IPS-18c (cell line): ENCODE data around the gene KCNJ10.
"Not testable (repeated sequence)": the region's sequence is repeated elsewhere in the genome, so short reads cannot be mapped to it uniquely, and the experiment has no call there.

Experiments
- H3K4me3 ChIP-seq: 2 replicates; pipeline ENCODE4 v1.7.0; 2013; ENCODE audit warnings: low read depth, mild to moderate bottlenecking, low read length, moderate library complexity; ENCODE audit not compliant: insufficient read depth
- H3K9me3 ChIP-seq: one replicate; pipeline ENCODE4 v1.6.1; 2013; ENCODE audit warnings: mild to moderate bottlenecking, low read length, moderate library complexity; ENCODE audit not compliant: control insufficient read depth, insufficient read depth

KCNJ10 gene

DNA sequence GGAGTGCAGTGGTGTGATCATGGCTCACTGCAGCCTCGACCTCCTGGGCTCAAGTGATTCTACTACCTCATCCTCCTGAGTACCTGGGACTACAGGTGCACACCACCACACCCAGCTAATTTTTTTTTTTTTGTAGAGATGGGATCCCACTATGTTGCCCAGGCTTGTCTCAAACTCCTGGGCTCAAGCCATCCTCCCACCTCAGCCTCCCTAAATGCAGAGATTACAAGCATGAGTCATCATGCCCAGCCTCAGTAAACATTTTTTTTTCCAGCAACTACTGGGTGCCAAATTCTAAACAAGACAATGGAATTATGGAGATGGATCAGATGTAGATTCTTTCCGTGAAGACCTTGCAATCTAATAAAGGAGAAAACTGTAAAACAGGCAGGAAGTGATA is 19.8 kb downstream of the KCNJ10 start:
- H3K4me3 ChIP-seq, H3K9me3 ChIP-seq: not testable (repeated sequence)

DNA sequence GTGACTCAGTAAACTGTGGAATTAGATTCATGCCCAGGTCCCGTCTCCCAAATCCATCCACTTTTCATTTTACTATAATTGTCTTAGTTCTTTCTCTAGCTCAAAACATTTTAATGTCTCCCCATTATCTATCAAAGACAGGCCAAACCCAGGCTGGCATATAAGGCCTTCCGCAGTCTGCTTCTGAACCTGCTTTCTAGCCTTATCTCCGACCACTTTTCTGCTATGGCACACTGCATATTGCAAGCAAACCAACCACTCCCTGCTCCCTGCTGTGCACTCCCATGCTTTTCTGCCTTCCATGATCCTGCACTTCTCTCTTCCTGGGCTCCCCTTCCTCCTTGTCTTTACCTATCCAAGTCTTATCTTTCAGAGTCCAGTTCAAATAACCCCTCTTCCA is 20.9 kb downstream of the KCNJ10 start:
- H3K4me3 ChIP-seq: no peak overlapping the region
- no peaks in the 10 kb centered on the region for H3K9me3 ChIP-seq

DNA sequence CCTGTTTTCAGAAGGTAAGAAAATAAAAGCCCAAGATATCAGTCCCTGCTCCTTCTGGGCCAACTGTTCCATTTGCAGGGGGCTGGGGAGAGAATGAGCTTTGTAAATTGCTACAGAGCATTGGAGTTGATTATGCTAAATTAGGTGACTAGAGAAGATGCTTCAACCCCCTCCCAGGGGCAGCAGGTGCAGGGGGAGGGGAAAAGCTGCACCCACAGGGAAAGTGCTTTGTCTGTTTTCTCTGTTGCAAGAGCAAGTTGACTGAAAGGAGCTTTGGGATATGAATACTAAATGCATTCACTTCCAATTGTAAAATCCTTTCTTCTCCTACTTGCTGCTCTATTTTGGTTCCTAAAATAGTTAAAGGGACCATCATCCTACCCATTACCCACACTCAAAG is 21.6 kb downstream of the KCNJ10 start:
- H3K4me3 ChIP-seq: no peak overlapping the region

DNA sequence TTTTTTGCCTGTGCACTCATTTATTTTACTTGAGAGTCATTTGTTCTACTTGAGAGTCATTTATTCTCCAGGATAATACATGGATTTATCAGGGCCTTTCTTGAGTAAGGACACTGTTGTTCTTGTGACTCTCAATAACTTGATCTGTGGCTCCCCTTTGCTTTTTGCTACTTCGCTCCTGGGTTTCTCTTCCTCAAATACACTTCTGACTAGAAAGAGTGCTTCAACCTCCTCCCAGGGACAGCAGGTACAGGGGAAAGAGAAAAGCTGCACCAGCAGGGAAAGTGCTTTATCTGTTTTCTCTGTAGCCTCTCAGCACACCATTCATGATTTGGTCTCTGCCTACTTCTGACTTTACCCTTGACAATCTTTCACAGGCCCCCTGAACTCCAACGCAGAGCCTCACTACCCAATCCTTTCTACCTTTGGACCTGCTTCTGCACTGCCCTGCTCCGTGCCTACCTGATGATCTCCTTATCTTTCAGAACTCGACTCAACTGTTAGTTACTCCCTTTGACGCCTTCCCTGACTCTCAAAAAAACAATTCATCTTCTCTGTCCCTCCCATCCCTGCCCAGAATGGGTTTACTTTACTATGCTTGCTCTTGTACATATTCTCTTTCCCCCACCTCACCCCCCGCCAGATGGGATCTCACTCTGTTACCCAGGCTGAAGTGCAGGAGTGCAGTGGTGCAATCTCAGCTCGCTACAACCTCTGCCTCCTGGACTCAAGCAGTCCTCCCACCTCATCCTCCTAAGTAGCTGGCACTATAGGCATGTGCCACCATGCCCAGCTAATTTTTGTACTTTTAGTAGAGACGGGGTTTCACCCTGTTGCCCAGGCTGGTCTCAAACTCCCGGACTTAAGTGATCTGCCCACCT is 22.6 kb downstream of the KCNJ10 start:
- peaks cover 2% of the 10 kb centered on the region for H3K9me3 ChIP-seq
- no peak overlapping the region for H3K4me3 ChIP-seq

More for the DNA sequence above, 21.6 kb downstream of the KCNJ10 start:
- H3K9me3 ChIP-seq: peaks cover 2% of the 10 kb centered on the region

DNA sequence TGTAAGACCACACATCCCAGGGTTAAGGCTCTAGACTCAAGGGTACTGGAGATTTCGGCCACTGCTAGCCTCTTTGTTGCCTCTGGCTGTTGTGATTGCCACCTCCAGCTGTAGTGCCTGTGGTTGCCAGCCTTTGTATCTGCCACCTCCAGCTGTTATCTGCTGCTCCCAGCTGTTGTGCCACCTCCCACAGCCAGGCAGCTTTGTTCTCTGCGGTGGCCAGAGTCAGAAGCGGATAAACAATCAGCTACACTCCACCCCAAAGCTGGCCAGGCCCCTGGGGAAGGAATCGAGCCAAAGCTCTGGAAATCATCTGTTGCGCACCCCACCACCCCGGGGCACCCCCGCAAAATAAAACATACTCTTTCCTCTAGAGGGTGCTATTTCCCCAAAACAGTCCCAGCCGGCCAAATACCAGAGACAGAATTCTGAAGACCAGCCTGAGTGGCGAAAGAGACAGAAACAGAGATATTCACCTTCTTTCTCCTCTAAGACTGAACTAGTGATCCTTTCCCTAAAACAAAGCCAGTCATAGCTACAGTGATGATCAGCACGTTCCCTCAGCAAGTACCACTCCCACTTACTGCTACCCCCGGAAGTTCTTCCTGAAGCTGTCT is 23.4 kb downstream of the KCNJ10 start:
- Histone ChIP-seq H3K4me3 (no peak overlapping the region), H3K9me3 (peaks cover 2% of the 10 kb centered on the region)

DNA sequence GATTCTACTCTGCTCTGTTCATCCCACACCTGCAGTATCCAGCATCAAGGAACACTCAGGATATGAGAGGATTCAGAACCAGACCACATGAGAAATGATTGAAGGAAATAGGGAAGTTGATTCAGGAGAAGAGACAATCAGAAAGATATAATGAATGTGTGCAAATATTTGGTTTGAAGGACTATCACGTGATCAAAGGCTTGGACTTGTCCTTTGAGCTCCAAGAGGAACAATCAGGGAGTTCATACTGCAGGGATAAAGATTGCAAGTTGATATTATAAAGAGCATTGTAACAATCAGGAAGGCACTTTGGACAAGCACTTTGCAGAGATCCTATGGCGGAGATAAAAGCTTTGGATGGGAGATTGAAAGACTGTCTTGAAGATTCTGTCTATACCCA is 24.3 kb downstream of the KCNJ10 start:
- H3K9me3 ChIP-seq: peaks cover 2% of the 10 kb centered on the region

DNA sequence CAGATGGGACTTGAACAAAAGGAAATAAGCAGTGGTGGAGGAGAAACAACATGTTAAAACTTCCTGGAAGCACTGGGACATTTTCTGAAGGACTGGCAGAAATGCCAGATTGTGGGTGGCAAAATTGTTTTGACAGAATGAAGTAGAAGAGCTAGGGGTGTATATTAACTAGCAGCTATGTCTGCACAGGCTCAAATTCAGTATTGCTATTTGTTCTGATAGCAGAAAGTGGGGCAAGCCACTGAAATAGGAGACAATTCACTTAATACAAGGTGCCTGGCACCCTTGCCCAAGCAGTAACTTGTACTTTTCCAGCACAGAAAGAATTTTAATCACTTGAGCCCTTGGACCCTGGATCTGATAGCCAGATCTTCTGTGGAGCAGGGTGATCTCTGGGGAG is 26.4 kb downstream of the KCNJ10 start:
- peaks cover 2% of the 10 kb centered on the region for H3K9me3 ChIP-seq

More for the DNA sequence above, 24.3 kb downstream of the KCNJ10 start:
- H3K4me3 ChIP-seq: no peak overlapping the region

DNA sequence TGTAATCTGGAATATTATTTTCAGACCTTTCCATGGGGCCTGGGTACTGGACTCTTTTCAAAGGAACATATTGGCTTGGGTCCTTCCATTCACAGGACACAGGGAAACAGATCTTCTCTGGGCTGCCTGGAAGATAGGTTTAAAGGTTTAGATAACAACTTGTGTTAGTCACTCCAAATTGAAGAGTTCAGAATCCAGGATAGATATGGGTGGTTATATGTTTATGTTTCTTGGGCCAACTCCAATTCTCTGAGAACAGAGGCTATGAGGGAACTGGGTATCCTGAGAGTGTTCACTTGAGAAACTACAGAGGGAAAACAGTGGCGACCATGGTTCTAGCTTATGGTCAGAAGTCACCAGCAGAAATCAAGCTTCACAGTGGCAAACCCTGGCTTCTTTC is 29.5 kb downstream of the KCNJ10 start:
- Histone ChIP-seq H3K4me3 (no peak overlapping the region), H3K9me3 (peaks cover 2% of the 10 kb centered on the region)

More for the DNA sequence above, 26.4 kb downstream of the KCNJ10 start:
- H3K4me3 ChIP-seq: no peak overlapping the region

DNA sequence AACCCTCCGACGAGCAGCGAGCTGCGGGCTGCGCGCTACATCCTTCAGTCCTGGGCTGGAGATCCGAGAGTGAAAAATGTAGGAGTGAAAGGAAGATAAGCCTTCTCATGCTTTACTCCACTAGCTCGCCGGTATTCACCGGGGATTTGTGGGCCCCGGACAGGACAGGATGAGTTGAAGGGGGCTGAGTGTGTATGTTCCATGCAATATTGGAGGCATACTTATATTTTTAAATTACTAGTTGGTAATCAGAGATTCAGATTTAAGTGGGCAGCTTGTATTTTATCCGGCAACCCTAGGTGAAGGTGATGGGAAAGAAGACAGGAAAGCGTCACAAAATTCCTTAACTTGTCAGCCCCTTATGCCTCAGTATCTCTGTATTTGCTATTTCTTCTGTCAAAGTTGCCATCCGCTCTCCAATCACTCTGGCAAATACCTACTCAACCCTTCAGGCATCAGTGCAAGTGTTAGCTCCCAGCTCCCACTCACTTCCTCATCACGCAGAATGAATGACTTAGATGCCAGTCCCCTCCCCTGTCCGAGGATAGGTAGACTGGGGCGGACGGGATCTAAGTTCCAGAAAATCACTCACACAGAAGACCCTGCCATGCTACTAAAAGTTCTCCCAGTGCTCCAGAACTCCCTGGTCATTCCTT is 37.7 kb downstream of the KCNJ10 start:
- Histone ChIP-seq H3K4me3 (peak overlapping the region; percentile 90), H3K9me3 (no peaks in the 10 kb centered on the region)

DNA sequence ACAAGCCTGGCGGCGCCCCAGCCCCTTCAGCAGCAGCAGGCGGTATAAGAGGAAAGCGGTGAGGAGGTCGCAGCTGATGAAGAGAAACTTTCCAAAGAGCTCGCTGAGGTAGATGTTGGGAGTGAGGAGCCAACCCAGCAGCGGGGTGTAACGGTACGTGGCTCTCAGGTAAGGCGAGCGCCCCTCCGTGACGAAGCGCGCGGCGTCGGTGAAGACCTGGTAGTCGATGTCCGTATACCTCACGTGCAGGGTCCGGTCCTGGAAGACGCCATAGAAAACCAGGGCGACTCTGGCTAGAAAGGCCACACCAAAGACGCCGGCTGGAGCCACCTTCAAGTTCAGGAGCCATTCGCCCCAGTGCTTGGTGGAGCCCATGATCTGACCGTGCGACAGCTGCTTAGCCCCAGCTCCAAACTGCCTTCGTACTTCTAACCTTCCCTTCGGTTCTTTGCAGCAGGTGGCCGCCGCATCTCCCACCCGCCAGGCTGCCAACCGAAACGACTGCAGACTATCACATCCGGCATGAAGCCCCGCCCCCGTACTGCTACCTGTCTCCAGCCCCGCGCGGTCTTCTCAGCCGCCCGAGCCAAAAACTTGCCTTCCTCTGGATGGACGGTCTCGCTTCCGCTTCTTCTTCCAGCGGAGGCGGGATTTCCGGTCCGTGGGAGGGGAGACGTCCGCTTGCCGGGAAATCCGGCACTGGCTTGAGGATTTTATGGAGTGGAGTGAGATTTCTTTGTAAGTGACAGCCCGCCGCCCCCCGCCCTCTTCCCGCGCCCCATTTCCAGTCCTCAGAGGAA is 38.4 kb downstream of the KCNJ10 start, which contains the start of gene PIGM:
Gene PIGM, minus strand, starts transcription at position 626 of the 800 bp plus-strand sequence. Its CDS starts 251 bp downstream, at position 375.
- Histone ChIP-seq H3K4me3 (peak within 1 kb of the TSS; percentile 90), H3K9me3 (no peaks in the 10 kb centered on the region)

DNA sequence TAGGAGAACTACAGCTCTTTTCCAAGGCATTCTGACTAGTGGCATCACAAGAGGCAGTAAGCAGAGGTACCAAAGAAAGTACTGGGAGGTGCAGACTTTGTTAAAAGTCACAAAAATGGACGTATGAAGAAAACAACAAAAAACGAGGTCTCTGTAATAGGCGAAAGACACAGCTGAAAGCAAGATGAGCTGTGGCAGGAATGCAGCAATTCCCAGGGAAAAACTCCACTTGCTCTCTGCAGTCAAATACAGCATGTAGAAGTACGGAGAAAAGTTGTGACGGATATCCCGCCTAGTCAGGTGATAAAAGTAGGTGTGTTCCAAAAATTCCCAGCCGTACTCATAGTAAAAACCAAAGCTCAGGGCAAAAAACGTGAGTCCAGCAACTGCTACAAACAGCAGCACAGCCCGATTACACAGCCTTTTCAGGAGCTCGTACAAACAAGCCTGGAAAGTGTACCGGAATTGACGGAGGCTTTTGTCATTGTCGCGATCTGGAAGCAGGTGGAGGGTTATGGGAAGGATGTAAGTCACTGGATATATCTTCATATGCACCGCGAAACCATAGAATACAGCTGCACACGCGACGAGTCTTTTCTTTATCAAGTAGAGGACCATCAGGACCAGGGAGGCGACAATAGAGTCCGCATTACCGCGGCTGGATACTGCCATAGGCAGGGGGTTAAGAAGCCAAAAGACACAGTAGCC is 39.1 kb downstream of the KCNJ10 start:
- no peaks in the 10 kb centered on the region for H3K9me3 ChIP-seq

DNA sequence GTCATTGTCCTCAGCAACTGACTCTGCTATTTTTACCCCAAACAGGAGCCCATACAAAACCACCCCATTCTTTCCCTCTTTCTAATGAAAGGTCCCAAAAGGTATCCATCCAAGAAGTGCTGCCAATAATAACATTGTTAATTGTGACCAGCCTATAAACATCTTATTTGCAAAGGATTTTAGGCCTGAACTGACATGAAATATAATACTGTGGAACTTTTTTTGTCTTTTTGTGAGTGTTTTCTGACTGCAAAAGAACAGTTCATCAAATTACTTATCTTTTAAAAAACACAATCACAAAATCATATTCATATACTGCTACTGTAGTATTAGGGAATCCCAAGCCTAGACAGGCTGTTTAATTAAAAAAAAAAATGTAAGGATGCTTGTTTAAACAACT is 41.5 kb downstream of the KCNJ10 start:
- no peaks in the 10 kb centered on the region for H3K9me3 ChIP-seq
- H3K4me3 ChIP-seq: no peak overlapping the region

More for the DNA sequence above, 39.1 kb downstream of the KCNJ10 start:
- H3K4me3 ChIP-seq: peak overlapping the region; percentile 90

DNA sequence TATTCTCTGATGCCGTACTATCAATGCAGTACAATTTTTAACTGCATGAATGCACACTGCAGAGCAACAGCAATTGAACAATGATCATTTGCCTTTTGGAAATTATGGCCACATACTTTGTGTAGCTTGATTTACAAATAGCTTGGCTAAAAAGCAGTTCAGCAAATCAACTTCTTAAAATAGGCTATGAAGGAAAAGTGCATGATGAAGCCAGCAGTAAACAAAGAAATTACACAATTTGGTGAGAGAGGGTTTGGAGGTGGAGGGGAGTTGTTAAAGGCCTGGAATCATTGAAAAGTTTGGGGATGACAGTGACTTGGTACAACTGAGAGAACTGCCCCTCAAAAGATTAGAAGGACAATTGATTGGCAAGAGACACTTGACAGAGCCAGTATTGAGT is 44.6 kb downstream of the KCNJ10 start:
- Histone ChIP-seq H3K4me3 (no peak overlapping the region), H3K9me3 (no peaks in the 10 kb centered on the region)

DNA sequence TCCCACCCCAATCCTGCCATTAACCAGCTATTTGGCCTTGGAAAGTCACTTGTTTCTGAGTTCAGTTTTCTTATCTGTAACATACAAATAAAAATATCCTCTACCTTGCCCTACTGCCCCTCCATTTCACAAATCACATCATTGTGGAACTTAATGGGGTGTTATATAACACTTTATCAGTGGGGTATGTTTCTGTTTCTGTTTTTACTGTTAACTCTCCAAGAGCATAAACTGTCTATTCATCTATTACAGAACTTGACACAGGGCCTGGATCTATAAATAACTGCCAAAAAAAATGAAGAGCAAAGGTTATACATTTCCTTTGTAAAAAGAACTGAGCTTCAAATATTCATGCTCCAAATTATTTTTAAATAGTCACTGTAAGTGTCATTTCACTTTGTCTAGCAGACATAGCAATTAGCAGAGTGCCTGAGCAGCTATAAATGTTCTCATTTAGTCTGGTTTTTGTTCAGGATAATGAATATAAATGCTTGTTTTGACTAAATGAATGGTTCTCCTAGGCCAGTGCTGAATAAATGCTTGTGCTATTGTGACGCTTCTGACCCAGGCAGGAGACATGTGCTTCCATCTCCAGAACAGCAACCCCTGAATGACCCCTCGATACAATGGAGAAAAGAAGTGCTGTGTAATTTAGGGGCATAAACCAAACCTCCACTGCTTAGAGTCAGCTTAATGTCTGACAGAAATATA is 45.6 kb downstream of the KCNJ10 start:
- Histone ChIP-seq H3K9me3 (no peaks in the 10 kb centered on the region), H3K4me3 (no peak overlapping the region)

DNA sequence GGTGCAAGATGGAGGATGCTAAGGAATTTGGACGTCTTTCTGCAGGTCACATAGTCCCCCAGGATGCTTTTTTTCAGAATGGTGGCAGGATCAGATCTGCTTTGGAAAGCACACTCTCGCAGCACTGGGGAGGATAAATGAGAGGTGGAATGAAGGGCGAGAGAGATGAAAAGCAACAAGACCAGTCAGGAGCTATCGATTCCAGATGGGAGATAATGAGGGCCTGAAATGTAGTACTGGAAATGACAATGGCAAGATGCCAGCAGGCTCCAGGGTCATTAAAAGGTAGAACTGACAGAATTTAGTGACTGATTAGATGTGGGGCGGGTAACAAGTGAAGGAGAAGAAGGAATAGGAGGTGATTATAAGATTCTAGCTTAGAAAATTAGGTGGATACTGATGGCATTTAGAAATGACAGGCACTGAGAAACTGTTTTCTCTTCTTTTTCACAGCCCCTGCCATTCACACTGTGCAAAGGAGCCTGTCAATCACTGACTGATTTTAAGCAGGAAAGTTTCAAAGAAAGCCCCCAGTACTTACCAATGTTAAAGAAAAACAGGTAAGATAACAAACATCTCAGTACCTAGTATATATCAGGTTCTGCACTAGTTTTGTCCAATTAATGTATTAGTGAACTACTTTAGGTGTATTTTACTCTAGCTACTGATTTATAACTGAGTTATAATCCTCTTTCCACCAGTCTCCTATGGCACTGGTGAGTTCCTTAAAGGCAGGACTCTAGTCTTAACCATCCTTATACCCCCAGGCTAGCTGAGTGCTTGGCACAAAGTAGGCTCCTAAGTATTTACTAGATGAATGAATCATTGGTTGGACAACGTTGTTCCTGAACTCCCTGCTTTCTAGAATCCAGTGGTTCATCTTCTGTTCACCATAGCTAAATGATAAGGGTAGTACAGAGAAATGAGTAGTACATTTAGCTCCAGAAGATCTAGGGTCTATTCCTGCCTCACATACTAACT is 47.3 kb downstream of the KCNJ10 start:
- Histone ChIP-seq H3K4me3 (no peak overlapping the region), H3K9me3 (no peaks in the 10 kb centered on the region)
